ENCODE data around the gene KDM4B. TPM values are rescaled to one million over a fixed set of nuclear protein-coding genes. Genes with fewer than 3 reads are reported as not detected.
A peak's percentile ranks its signal among the peaks of the same experiment; 100 is the strongest.

The KDM4B gene
- total and polyA plus RNA-seq, 2 donors (not counting 1 experiment from before 2014, with no cell fraction given): 6.4 to 14.4 TPM

DNA sequence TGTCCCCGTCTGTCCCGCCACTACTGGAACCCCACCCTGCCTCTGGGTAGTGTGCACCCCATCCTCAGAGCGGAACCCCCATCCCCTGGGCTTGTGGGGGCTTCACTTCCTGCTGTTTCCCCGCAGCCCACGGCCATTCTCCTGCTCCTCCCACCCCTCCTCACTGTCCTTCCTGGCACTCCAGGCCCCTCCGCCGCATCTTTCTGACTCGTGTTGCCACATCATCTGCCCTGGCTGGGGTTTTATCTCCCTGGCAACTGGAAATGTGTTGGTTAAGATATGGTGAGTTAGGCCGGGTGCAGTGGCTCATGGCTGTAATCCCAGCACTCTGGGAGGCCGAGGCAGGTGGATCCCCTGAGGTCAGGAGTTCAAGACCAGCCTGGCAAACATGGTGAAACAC, 37.3 kb downstream of the KDM4B start:
- Histone ChIP-seq H2AFZ (ENCODE audit: low read length) (no peak overlapping the region), H3K27ac (ENCODE audit: insufficient read depth, low read length) (no peak overlapping the region), H3K27me3 (ENCODE audit: control insufficient read depth, insufficient read depth, low read length) (no peaks in the 10 kb centered on the region), H4K20me1 (ENCODE audit: control insufficient read depth, extremely low read depth, insufficient read depth, low read length) (no peaks in the 10 kb centered on the region), H3K9me3 (ENCODE audit: control insufficient read depth, insufficient read depth, low read depth, low read length) (no peaks in the 10 kb centered on the region), H3K79me2 (ENCODE audit: control insufficient read depth, insufficient read depth, low read length) (peaks cover 35% of the 10 kb centered on the region), H3K4me1 (ENCODE audit: control insufficient read depth, extremely low read depth, insufficient read depth, low read length) (no peaks in the 10 kb centered on the region), H3K9ac (ENCODE audit: insufficient read depth, low read length) (no peak overlapping the region), H3K4me2 (ENCODE audit: extremely low read depth, insufficient read depth, low read length) (no peak overlapping the region), H3K4me3 (replicated peaks in 1 of 4; ENCODE audit: control extremely low read depth in 1 of 4, insufficient read depth in 1 of 4, low read depth in 3 of 4, low read length in 4 of 4) (no peak overlapping the region), H3K36me3 (ENCODE audit: control insufficient read depth, insufficient read depth, low read length) (no peaks in the 10 kb centered on the region)
- DNase-seq (ENCODE audit: low read depth in 2 of 2): peak in 1 of 2 donors; percentile 34
- no peak for TF ChIP-seq EZH2 (IDR thresholded peaks at IDR 0.05; ENCODE audit: low read length, missing control alignments)
- TF ChIP-seq, protein P1, sequence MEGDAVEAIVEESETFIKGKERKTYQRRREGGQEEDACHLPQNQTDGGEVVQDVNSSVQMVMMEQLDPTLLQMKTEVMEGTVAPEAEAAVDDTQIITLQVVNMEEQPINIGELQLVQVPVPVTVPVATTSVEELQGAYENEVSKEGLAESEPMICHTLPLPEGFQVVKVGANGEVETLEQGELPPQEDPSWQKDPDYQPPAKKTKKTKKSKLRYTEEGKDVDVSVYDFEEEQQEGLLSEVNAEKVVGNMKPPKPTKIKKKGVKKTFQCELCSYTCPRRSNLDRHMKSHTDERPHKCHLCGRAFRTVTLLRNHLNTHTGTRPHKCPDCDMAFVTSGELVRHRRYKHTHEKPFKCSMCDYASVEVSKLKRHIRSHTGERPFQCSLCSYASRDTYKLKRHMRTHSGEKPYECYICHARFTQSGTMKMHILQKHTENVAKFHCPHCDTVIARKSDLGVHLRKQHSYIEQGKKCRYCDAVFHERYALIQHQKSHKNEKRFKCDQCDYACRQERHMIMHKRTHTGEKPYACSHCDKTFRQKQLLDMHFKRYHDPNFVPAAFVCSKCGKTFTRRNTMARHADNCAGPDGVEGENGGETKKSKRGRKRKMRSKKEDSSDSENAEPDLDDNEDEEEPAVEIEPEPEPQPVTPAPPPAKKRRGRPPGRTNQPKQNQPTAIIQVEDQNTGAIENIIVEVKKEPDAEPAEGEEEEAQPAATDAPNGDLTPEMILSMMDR (conservative IDR thresholded peaks at IDR 0.05 in 1 of 2, IDR thresholded peaks at IDR 0.05 in 1 of 2; ENCODE audit: low read depth in 1 of 2, low read length in 2 of 2): no peak

DNA sequence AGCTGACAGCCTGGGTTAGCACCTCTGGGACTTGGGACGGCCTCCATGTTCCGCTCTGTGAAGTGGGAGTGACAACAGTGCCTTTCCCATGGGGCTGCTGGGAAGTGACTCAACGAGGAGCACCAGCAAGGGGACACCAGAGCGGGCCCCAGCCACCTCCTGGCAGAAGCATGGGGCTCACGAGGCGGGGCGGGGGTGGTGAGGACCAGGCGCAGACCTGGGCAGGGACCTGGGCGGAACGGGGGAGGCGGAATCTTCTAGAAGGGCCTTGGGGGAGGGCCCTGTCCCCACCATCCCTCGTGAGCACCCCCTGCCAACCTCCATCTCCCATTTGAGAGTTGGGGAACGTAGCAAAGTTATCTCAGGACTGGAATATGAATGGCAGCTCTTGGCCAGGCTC, 37.9 kb downstream of the KDM4B start:
- Histone ChIP-seq H3K79me2 (ENCODE audit: control insufficient read depth, insufficient read depth, low read length) (peaks cover 35% of the 10 kb centered on the region), H3K4me1 (ENCODE audit: control insufficient read depth, extremely low read depth, insufficient read depth, low read length) (no peaks in the 10 kb centered on the region), H2AFZ (ENCODE audit: low read length) (no peak overlapping the region), H3K27ac (ENCODE audit: insufficient read depth, low read length) (no peak overlapping the region), H3K4me3 (replicated peaks in 1 of 4; ENCODE audit: control extremely low read depth in 1 of 4, insufficient read depth in 1 of 4, low read depth in 3 of 4, low read length in 4 of 4) (no peak overlapping the region), H3K36me3 (ENCODE audit: control insufficient read depth, insufficient read depth, low read length) (no peaks in the 10 kb centered on the region), H3K27me3 (ENCODE audit: control insufficient read depth, insufficient read depth, low read length) (no peaks in the 10 kb centered on the region), H3K4me2 (ENCODE audit: extremely low read depth, insufficient read depth, low read length) (no peak overlapping the region), H4K20me1 (ENCODE audit: control insufficient read depth, extremely low read depth, insufficient read depth, low read length) (no peaks in the 10 kb centered on the region), H3K9ac (ENCODE audit: insufficient read depth, low read length) (no peak overlapping the region), H3K9me3 (ENCODE audit: control insufficient read depth, insufficient read depth, low read depth, low read length) (no peaks in the 10 kb centered on the region)
- no peak for TF ChIP-seq EZH2 (IDR thresholded peaks at IDR 0.05; ENCODE audit: low read length, missing control alignments)
- TF ChIP-seq, protein P1 (conservative IDR thresholded peaks at IDR 0.05 in 1 of 2, IDR thresholded peaks at IDR 0.05 in 1 of 2; ENCODE audit: low read depth in 1 of 2, low read length in 2 of 2): no peak
- no peak for DNase-seq (ENCODE audit: low read depth in 2 of 2)

DNA sequence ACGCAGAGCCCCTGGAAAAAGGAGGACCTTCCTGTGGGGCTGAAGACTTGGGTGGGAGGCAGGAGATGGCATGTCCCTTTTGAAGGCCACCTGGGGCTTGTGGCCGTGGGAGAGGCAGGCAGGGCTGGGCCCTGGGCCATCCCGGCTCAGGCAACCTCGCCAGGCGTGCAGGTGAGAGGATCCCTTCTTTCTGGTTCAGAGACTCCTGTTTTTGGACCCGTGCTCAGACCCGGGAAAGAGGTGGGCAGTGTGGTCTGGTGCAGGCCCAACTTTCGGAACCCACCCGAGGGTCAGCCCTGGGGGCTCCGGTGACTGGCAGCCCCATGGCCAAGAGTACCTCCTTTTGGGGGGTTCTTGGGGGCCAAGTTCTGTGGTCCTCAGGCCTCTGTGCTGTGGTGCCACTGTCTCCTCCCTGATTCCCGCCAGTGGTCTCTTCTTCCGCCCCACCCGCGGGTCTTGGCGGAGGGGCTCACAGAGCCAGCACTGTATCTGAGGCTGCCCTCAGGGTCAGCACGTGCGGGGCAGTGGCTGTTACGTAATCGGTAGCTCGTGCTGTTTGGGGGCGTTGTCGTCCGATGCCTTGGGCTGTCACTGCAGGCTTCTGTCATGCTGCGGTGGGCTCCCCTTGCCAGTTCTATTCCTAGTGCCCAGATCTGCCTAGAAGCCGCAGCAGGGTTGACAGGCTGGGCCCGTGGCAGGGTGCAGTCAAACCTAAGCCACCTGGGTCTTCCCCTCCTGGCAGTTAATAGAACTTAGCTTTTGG, 42.7 kb downstream of the KDM4B start:
- Histone ChIP-seq H3K27ac (ENCODE audit: insufficient read depth, low read length) (no peak overlapping the region), H3K79me2 (ENCODE audit: control insufficient read depth, insufficient read depth, low read length) (peaks cover 10% of the 10 kb centered on the region), H2AFZ (ENCODE audit: low read length) (no peak overlapping the region), H3K4me3 (replicated peaks in 1 of 4; ENCODE audit: control extremely low read depth in 1 of 4, insufficient read depth in 1 of 4, low read depth in 3 of 4, low read length in 4 of 4) (no peak overlapping the region), H3K4me2 (ENCODE audit: extremely low read depth, insufficient read depth, low read length) (no peak overlapping the region), H3K4me1 (ENCODE audit: control insufficient read depth, extremely low read depth, insufficient read depth, low read length) (no peaks in the 10 kb centered on the region), H3K36me3 (ENCODE audit: control insufficient read depth, insufficient read depth, low read length) (peaks cover 2% of the 10 kb centered on the region), H4K20me1 (ENCODE audit: control insufficient read depth, extremely low read depth, insufficient read depth, low read length) (no peaks in the 10 kb centered on the region), H3K27me3 (ENCODE audit: control insufficient read depth, insufficient read depth, low read length) (no peaks in the 10 kb centered on the region), H3K9ac (ENCODE audit: insufficient read depth, low read length) (no peak overlapping the region), H3K9me3 (ENCODE audit: control insufficient read depth, insufficient read depth, low read depth, low read length) (no peaks in the 10 kb centered on the region)
- no peak for DNase-seq (ENCODE audit: low read depth in 2 of 2)
- no peak for TF ChIP-seq EZH2 (IDR thresholded peaks at IDR 0.05; ENCODE audit: low read length, missing control alignments)
- TF ChIP-seq, protein P1 (conservative IDR thresholded peaks at IDR 0.05 in 1 of 2, IDR thresholded peaks at IDR 0.05 in 1 of 2; ENCODE audit: low read depth in 1 of 2, low read length in 2 of 2): no peak
